Esophagus muscularis mucosa (tissue), 4 donors: Measurements from ENCODE around the gene HIBCH. TPM values are rescaled to one million over a fixed set of nuclear protein-coding genes. Genes with fewer than 3 reads are reported as not detected.
A peak's percentile ranks its signal among the peaks of the same experiment; 100 is the strongest.

Experiments used
- DNase-seq: peaks from one replicate; pipeline ENCODE4 v3.0.0-alpha.2; 2017; ENCODE audit errors: extremely low spot score
- H3K27ac ChIP-seq, 4 donors: fragments of 200-600 bp; sonication (generic); replicated peaks in 1 of 4; 1 replicate in 3 of 4; 2 replicates in 1 of 4; pipeline ENCODE4 v1.5.1; 2016 to 2019; ENCODE audit warnings: mild to moderate bottlenecking in 1 of 4
- H3K27me3 ChIP-seq, 4 donors: fragments of 200-600 bp; sonication (generic); one replicate each; pipeline versions ENCODE4 v1.5.1 to v1.6.0; 2016 to 2019
- H3K36me3 ChIP-seq, 4 donors: fragments of 200-600 bp; sonication (generic); one replicate each; pipeline ENCODE4 v1.5.1; 2016 to 2019
- H3K4me1 ChIP-seq, 4 donors: fragments of 200-600 bp; sonication (generic); one replicate each; pipeline ENCODE4 v1.5.1; 2016 to 2019
- H3K4me3 ChIP-seq, 4 donors: fragments of 200-600 bp; sonication (generic); 1 replicate in 2 of 4; 2 replicates in 2 of 4; pipeline ENCODE4 v1.5.1; 2016 to 2019; ENCODE audit warnings: mild to moderate bottlenecking in 4 of 4, moderate library complexity in 1 of 4
- H3K9me3 ChIP-seq, 4 donors: fragments of 200-600 bp; sonication (generic); 1 replicate in 3 of 4; 2 replicates in 1 of 4; pipeline ENCODE4 v1.5.1; 2016 to 2019
- EP300 ChIP-seq: sonication (generic); formaldehyde crosslinking; IDR thresholded peaks from one replicate; pipeline ENCODE4 v1.6.1; 2017; ENCODE audit warnings: antibody characterized with exemption
- POLR2A ChIP-seq: fragments of 450-650 bp; IDR thresholded peaks from one replicate; pipeline ENCODE4 v1.6.1; 2017; ENCODE audit warnings: antibody characterized with exemption, moderate library complexity, mild to moderate bottlenecking, low read depth
- POLR2AphosphoS5 ChIP-seq, 2 donors: sonication (generic); formaldehyde crosslinking; IDR thresholded peaks; one replicate each; pipeline ENCODE4 v1.6.1; 2017; ENCODE audit warnings: antibody characterized with exemption in 2 of 2
- WGBS: methylation state at CpG from one replicate; pipeline ENCODE4 v1.1.5; 2018; 5-methylcytosine and 5-hydroxymethylcytosine counted together
- intact Hi-C: fragments of 100-400 bp; cut with DNase I; formaldehyde crosslinking; loops from one replicate; pipeline ENCODE4 v1.15.1; 2023
- total RNA-seq, 4 donors: library from RNA; depleted of rRNA; stranded (reverse); fragments of >200 nt; gene quantifications; one replicate each; pipeline versions ENCODE4 v1.1.0 to v1.2.1, GENCODE V29; 2016
- TF ChIP-seq, protein P1 (sequence below), 3 experiments: fragments of 200-600 bp in 2 of 3; fragments of 450-650 bp in 1 of 3; sonication (generic) in 2 of 3; IDR thresholded peaks; one replicate each; pipeline ENCODE4 v1.5.1; 2017 to 2019; ENCODE audit warnings: antibody characterized with exemption in 3 of 3, mild to moderate bottlenecking in 2 of 3, moderate library complexity in 1 of 3

Gene HIBCH
- total RNA-seq, 4 donors from 2014 or later = 12.3 to 20.2 (median 15.5) TPM

DNA sequence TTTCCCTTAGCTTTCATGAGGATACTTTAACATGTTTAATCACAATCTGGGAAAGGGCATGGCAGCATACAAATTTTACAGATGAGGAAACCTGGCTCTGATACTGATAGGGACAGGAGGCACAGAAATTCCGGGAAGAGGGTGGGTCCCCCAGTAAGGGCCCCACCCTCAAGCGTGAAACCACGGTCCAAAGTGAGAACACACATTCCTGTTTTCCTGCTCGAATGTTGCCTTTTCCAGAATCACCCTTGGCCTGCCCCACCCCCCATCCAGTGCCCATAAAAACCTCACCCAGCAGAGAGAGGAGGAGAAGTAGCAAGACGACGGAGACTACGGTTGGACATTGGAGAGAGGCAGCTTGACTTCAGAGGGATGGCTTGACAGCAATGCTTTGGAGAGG is 98.2 kb downstream of the HIBCH start:
- Histone ChIP-seq H3K27ac (no peak overlapping the region), H3K36me3 (peaks cover 0 to 44% (median 20%) of the 10 kb centered on the region in 4 donors), H3K4me3 (no peak overlapping the region), H3K4me1 (peaks cover 0 to 9% (median 7%) of the 10 kb centered on the region in 4 donors), H3K27me3 (no peaks in the 10 kb centered on the region), H3K9me3 (peaks cover 0 to 5% (median 0%) of the 10 kb centered on the region in 4 donors)
- intact Hi-C loops = no loop called here
- 82% methylated on average over 7 of the region's 7 CpGs for WGBS
- no peak for DNase-seq
- TF ChIP-seq EP300 (no peak), POLR2AphosphoS5 (IDR thresholded peaks at IDR 0.05) (no peak), POLR2A (no peak)
- TF ChIP-seq, protein P1, sequence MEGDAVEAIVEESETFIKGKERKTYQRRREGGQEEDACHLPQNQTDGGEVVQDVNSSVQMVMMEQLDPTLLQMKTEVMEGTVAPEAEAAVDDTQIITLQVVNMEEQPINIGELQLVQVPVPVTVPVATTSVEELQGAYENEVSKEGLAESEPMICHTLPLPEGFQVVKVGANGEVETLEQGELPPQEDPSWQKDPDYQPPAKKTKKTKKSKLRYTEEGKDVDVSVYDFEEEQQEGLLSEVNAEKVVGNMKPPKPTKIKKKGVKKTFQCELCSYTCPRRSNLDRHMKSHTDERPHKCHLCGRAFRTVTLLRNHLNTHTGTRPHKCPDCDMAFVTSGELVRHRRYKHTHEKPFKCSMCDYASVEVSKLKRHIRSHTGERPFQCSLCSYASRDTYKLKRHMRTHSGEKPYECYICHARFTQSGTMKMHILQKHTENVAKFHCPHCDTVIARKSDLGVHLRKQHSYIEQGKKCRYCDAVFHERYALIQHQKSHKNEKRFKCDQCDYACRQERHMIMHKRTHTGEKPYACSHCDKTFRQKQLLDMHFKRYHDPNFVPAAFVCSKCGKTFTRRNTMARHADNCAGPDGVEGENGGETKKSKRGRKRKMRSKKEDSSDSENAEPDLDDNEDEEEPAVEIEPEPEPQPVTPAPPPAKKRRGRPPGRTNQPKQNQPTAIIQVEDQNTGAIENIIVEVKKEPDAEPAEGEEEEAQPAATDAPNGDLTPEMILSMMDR (IDR thresholded peaks at IDR 0.05) = no peak

DNA sequence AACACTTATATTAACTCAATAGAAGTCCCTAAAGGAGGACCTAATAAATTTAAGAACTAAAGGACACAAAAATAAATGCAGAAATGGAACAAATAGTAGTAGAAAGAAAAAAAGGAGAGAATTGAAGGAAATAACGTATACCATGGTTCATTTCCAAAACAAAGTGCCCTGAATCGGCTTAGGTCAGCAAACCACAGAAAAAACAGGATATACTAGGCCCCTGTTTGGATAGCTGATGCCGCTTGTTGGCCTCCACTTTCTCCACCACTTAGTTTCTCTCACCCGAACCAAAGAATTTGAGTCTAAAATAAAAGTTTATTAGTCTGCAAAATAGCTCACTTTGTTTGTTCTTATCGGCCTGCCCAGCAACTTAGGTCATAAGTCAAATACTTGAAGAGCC is 100.4 kb downstream of the HIBCH start:
- TF ChIP-seq, protein P1 (IDR thresholded peaks at IDR 0.05) = no peak
- TF ChIP-seq POLR2AphosphoS5 (IDR thresholded peaks at IDR 0.05) (no peak), EP300 (no peak), POLR2A (no peak)
- peaks cover 12 to 31% (median 25%) of the 10 kb centered on the region in 4 donors for H3K4me1 ChIP-seq
- peaks cover 0 to 5% (median 0%) of the 10 kb centered on the region in 4 donors for H3K9me3 ChIP-seq
- intact Hi-C loops = no loop called here
- no peak overlapping the region for H3K4me3 ChIP-seq
- DNase-seq = no peak
- no peaks in the 10 kb centered on the region for H3K27me3 ChIP-seq
- no peak overlapping the region for H3K27ac ChIP-seq
- peaks cover 0 to 43% (median 19%) of the 10 kb centered on the region in 4 donors for H3K36me3 ChIP-seq
- WGBS = 87% methylated on average over 5 of the region's 5 CpGs

DNA sequence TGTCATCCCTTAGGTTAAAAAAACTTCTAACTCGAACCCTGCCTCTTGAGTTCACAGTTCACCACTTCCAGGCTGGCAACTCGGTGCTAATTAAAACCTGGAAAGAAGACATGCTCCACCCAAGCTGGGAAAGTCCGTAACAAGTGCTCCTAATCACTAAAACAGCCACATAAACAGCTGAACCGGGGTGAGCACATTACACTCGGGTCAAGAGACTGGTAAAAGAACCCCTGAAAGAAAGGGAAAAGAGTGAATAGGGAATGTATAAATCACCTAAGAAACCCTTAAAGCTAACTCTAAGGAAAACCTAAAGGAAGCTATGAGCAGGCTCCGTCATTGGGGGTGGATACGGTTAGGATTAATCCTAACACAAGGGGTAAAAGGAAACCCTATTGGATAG is 102.0 kb downstream of the HIBCH start:
- intact Hi-C loops = no loop called here

DNA sequence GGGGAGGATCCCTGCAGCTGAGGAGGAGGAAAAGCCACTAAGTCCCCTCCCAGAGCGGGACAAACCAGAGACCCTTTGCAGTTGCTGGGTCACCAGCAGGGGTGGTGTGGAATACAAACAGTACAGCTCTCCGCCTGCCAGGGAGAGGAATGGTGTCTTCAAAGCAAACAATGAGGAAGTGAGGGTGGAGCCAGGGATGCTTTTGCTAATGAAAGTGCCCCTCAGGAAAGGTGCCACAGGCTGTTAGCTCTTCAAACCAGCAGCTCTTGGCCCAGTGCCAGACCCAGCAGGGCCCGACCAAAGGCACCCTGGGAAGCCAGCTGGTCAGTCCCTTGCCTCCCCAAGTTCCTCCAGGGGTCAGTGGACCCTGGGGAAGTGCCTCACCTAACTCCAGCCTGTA is 102.8 kb downstream of the HIBCH start:
- peaks cover 17 to 38% (median 30%) of the 10 kb centered on the region in 4 donors for H3K4me1 ChIP-seq
- no peak for TF ChIP-seq POLR2A
- TF ChIP-seq, protein P1 (IDR thresholded peaks at IDR 0.05) = no peak
- TF ChIP-seq POLR2AphosphoS5 (IDR thresholded peaks at IDR 0.05) = no peak
- no peak for TF ChIP-seq EP300
- H3K27me3 ChIP-seq = no peaks in the 10 kb centered on the region
- H3K36me3 ChIP-seq = peaks cover 0 to 40% (median 6%) of the 10 kb centered on the region in 4 donors
- intact Hi-C loops = no loop called here
- H3K9me3 ChIP-seq = no peaks in the 10 kb centered on the region
- H3K27ac ChIP-seq = no peak overlapping the region
- 63% methylated on average over 2 of the region's 3 CpGs for WGBS
- no peak overlapping the region for H3K4me3 ChIP-seq
- no peak for DNase-seq

More for the DNA sequence above, 102.0 kb downstream of the HIBCH start:
- Histone ChIP-seq H3K36me3 (peaks cover 0 to 33% (median 7%) of the 10 kb centered on the region in 4 donors), H3K4me1 (peaks cover 17 to 38% (median 30%) of the 10 kb centered on the region in 4 donors), H3K9me3 (no peaks in the 10 kb centered on the region), H3K27ac (no peak overlapping the region), H3K4me3 (no peak overlapping the region), H3K27me3 (no peaks in the 10 kb centered on the region)
- TF ChIP-seq POLR2A (no peak), EP300 (no peak), POLR2AphosphoS5 (IDR thresholded peaks at IDR 0.05) (no peak)
- TF ChIP-seq, protein P1 (IDR thresholded peaks at IDR 0.05) = no peak
- WGBS = 91% methylated on average over 7 of the region's 7 CpGs
- no peak for DNase-seq

DNA sequence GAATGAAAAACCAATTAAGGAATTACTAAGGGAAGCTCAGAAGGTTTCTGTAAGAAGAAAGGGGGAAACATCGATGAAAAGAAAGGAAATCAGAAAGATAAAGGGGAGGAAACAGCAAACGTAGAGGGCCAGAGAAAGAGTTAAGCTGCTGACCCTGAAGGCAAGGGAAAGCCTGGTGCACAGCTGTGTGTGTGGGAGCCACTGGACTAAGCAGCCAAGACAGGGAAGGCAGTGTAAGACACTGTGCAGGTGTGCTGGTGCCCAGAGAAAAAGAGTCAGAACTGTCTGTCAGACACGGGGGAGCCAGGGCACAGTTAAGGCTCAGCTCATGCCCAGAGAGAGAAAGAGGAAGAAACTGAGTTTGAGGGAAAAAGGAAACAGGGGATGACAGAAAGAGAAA is 104.0 kb downstream of the HIBCH start:
- Histone ChIP-seq H3K36me3 (peaks cover 0 to 33% (median 3%) of the 10 kb centered on the region in 4 donors), H3K4me1 (peaks cover 17 to 38% (median 30%) of the 10 kb centered on the region in 4 donors), H3K4me3 (no peak overlapping the region), H3K9me3 (no peaks in the 10 kb centered on the region), H3K27ac (peak overlapping the region in 1 of 4 donors; percentile 22), H3K27me3 (no peaks in the 10 kb centered on the region)
- intact Hi-C loops = no loop called here
- TF ChIP-seq EP300 = no peak
- no peak for TF ChIP-seq POLR2A
- no peak for TF ChIP-seq POLR2AphosphoS5 (IDR thresholded peaks at IDR 0.05)
- TF ChIP-seq, protein P1 (IDR thresholded peaks at IDR 0.05) = no peak
- DNase-seq = no peak
- WGBS = 33% methylated on average over 3 of the region's 3 CpGs
